ENCODE measurements around the gene CPED1.

DNA sequence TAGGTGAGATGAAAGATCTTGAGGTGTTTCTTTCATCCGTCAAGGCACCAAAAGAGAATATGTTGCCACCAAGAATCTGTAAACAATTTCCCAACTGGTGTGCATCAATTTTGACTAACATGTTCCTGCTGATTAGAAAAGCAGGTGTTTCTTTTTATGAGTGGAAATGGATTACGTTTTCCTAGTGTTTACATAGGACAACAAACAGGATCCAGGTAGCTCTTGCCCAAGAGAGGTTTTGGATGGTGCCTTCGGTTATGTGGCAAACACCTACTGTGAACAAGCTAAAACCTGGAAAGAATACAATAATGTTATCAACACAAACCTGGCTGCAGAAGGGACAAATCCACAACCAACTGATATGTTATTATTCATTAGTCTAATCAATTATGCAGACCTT is 286.7 kb downstream of the CPED1 start:
- TF ChIP-seq, protein P1, sequence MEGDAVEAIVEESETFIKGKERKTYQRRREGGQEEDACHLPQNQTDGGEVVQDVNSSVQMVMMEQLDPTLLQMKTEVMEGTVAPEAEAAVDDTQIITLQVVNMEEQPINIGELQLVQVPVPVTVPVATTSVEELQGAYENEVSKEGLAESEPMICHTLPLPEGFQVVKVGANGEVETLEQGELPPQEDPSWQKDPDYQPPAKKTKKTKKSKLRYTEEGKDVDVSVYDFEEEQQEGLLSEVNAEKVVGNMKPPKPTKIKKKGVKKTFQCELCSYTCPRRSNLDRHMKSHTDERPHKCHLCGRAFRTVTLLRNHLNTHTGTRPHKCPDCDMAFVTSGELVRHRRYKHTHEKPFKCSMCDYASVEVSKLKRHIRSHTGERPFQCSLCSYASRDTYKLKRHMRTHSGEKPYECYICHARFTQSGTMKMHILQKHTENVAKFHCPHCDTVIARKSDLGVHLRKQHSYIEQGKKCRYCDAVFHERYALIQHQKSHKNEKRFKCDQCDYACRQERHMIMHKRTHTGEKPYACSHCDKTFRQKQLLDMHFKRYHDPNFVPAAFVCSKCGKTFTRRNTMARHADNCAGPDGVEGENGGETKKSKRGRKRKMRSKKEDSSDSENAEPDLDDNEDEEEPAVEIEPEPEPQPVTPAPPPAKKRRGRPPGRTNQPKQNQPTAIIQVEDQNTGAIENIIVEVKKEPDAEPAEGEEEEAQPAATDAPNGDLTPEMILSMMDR (IDR thresholded peaks at IDR 0.05; ENCODE audit: low read length): no peak
- no peak for TF ChIP-seq EZH2 (IDR thresholded peaks at IDR 0.05; ENCODE audit: borderline replicate concordance, low read length)

Data from OCI-LY1 (cell line).